Measurements from ENCODE around the gene KRT81.

KRT81 gene

GRCh38 chr12:52319097-52319496, 27.8 kb upstream of the KRT81 start:
- H3K4me3 ChIP-seq (ENCODE audit: severe bottlenecking), result no peak overlapping the region
- no peaks in the 10 kb centered on the region for H3K4me1 ChIP-seq (ENCODE audit: insufficient read depth, poor library complexity, severe bottlenecking)
- DNase-seq (ENCODE audit: low spot score) (no peak), ATAC-seq (ENCODE audit: low read depth) (peak; percentile 40; the same call in 2 of the 3 replicates)
- H3K27me3 ChIP-seq (ENCODE audit: insufficient read depth, poor library complexity, severe bottlenecking), result no peaks in the 10 kb centered on the region
- no peaks in the 10 kb centered on the region for H3K36me3 ChIP-seq (ENCODE audit: low read depth)
- H3K9me3 ChIP-seq (ENCODE audit: severe bottlenecking), result no peaks in the 10 kb centered on the region
- peak; percentile 25 for TF ChIP-seq CTCF (IDR thresholded peaks at IDR 0.05; ENCODE audit: poor library complexity, severe bottlenecking)
- no peak overlapping the region for H3K27ac ChIP-seq (ENCODE audit: poor library complexity, severe bottlenecking)

GRCh38 chr12:52318241-52318990, 27.1 kb upstream of the KRT81 start:
- H3K4me3 ChIP-seq (ENCODE audit: severe bottlenecking), result no peak overlapping the region
- DNase-seq (ENCODE audit: low spot score) (no peak), ATAC-seq (ENCODE audit: low read depth) (no peak)
- H3K27ac ChIP-seq (ENCODE audit: poor library complexity, severe bottlenecking), result no peak overlapping the region
- no peaks in the 10 kb centered on the region for H3K9me3 ChIP-seq (ENCODE audit: severe bottlenecking)
- H3K36me3 ChIP-seq (ENCODE audit: low read depth), result no peaks in the 10 kb centered on the region
- TF ChIP-seq CTCF (IDR thresholded peaks at IDR 0.05; ENCODE audit: poor library complexity, severe bottlenecking), result no peak
- H3K4me1 ChIP-seq (ENCODE audit: insufficient read depth, poor library complexity, severe bottlenecking), result no peaks in the 10 kb centered on the region
- H3K27me3 ChIP-seq (ENCODE audit: insufficient read depth, poor library complexity, severe bottlenecking), result no peaks in the 10 kb centered on the region

- Histone ChIP-seq H3K36me3 (ENCODE audit: low read depth) (no peaks in the 10 kb centered on the region), H3K9me3 (ENCODE audit: severe bottlenecking) (no peaks in the 10 kb centered on the region), H3K27ac (ENCODE audit: poor library complexity, severe bottlenecking) (no peak overlapping the region), H3K27me3 (ENCODE audit: insufficient read depth, poor library complexity, severe bottlenecking) (no peaks in the 10 kb centered on the region), H3K4me1 (ENCODE audit: insufficient read depth, poor library complexity, severe bottlenecking) (no peaks in the 10 kb centered on the region), H3K4me3 (ENCODE audit: severe bottlenecking) (no peak overlapping the region)
- ATAC-seq (ENCODE audit: low read depth), result no peak
- no peak for DNase-seq (ENCODE audit: low spot score)
- TF ChIP-seq CTCF (IDR thresholded peaks at IDR 0.05; ENCODE audit: poor library complexity, severe bottlenecking), result no peak
Observed at GRCh38 chr12:52317468-52318052, 26.2 kb upstream of the KRT81 start.

DNA sequence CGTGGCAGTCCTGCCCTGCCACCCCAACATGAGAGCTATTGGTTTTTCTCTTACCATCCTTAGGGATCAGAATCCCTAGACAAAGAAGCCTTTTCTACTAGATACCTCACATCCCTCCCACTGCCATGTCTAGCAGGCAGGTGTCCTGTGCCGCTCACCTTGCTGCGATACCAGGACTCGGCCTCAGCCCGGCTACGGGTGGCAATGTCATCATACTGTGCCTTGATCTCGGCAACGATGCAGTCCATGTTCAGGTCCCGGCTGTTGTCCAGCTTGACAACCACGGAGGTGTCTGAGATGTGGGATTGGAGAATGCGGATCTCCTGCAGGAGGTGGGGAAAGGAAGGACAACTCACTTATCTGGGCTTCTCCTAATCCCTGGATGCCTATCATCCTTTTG, 25.4 kb upstream of the KRT81 start:
- Histone ChIP-seq H3K27ac (ENCODE audit: poor library complexity, severe bottlenecking) (no peak overlapping the region), H3K27me3 (ENCODE audit: insufficient read depth, poor library complexity, severe bottlenecking) (no peaks in the 10 kb centered on the region), H3K4me3 (ENCODE audit: severe bottlenecking) (no peak overlapping the region), H3K9me3 (ENCODE audit: severe bottlenecking) (no peaks in the 10 kb centered on the region), H3K4me1 (ENCODE audit: insufficient read depth, poor library complexity, severe bottlenecking) (no peaks in the 10 kb centered on the region), H3K36me3 (ENCODE audit: low read depth) (no peaks in the 10 kb centered on the region)
- DNase-seq (ENCODE audit: low spot score), result no peak
- TF ChIP-seq CTCF (IDR thresholded peaks at IDR 0.05; ENCODE audit: poor library complexity, severe bottlenecking), result no peak
- no peak for ATAC-seq (ENCODE audit: low read depth)

DNA sequence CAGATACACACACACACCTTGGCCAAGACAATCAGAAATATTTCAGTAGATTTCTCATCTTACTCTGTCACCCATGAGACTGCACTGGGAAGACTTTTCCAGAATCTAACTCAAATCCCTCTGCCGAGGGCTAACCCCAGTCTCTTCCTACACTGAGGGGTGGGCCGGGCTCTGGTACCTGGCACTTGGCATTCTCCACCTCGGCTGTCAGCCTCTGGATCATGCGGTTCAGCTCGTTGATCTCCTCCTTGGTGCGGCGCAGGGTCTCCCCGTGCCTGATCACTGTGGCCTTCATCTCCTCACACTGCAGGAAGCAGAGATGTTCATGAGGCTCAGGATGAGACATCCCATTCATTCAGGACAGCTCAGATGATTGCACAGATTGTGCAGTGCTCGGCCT, 25.0 kb upstream of the KRT81 start:
- Histone ChIP-seq H3K27me3 (ENCODE audit: insufficient read depth, poor library complexity, severe bottlenecking) (no peaks in the 10 kb centered on the region), H3K9me3 (ENCODE audit: severe bottlenecking) (no peaks in the 10 kb centered on the region)

More for the DNA sequence above, 25.0 kb upstream of the KRT81 start:
- ATAC-seq (ENCODE audit: low read depth) (no peak), DNase-seq (ENCODE audit: low spot score) (no peak)
- Histone ChIP-seq H3K27ac (ENCODE audit: poor library complexity, severe bottlenecking) (no peak overlapping the region), H3K36me3 (ENCODE audit: low read depth) (no peaks in the 10 kb centered on the region), H3K4me1 (ENCODE audit: insufficient read depth, poor library complexity, severe bottlenecking) (no peaks in the 10 kb centered on the region), H3K4me3 (ENCODE audit: severe bottlenecking) (no peak overlapping the region)
- TF ChIP-seq CTCF (IDR thresholded peaks at IDR 0.05; ENCODE audit: poor library complexity, severe bottlenecking), result no peak

All from RWPE2 (cell line).